ENCODE measurements around the gene GNAS.

The GNAS gene

DNA sequence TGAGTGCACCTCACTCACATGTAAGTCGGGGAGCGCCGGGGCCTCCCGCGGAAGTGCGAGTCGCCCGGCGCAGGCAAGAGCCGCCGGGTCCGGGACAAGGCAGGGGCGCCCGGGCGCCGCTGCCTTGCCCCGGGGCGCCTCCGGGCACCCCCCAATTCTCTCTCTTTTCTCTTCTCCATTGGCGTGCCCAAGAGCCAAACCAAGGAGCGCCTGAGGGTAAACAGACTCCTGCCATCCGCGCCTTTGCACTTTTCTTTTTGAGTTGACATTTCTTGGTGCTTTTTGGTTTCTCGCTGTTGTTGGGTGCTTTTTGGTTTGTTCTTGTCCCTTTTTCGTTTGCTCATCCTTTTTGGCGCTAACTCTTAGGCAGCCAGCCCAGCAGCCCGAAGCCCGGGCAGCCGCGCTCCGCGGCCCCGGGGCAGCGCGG, 36.8 kb downstream of the GNAS start:
- Histone ChIP-seq H3K27ac (ENCODE audit: insufficient read depth, low read length, poor library complexity, severe bottlenecking) (peak overlapping the region; percentile 83), H3K4me1 (ENCODE audit: control insufficient read depth, insufficient read depth, low read length, poor library complexity, severe bottlenecking) (peaks cover 15% of the 10 kb centered on the region), H3K36me3 (ENCODE audit: control insufficient read depth, insufficient read depth, low read length) (no peaks in the 10 kb centered on the region), H3K4me3 (ENCODE audit: insufficient read depth, low read depth, low read length, poor library complexity, severe bottlenecking) (peak overlapping the region; percentile 73), H3K9me3 (ENCODE audit: control insufficient read depth, low read length) (no peaks in the 10 kb centered on the region), H3K27me3 (replicated peaks; ENCODE audit: control insufficient read depth, insufficient read depth, low read length, poor library complexity, severe bottlenecking) (no peaks in the 10 kb centered on the region)
- DNase-seq = no peak

GRCh38 chr20:58889798-58890517, 37.4 kb downstream of the GNAS start:
- no peaks in the 10 kb centered on the region for H3K9me3 ChIP-seq (ENCODE audit: control insufficient read depth, low read length)
- peak overlapping the region; percentile 73 for H3K4me3 ChIP-seq (ENCODE audit: insufficient read depth, low read depth, low read length, poor library complexity, severe bottlenecking)
- DNase-seq = no peak
- H3K27me3 ChIP-seq (replicated peaks; ENCODE audit: control insufficient read depth, insufficient read depth, low read length, poor library complexity, severe bottlenecking) = no peaks in the 10 kb centered on the region
- peak overlapping the region; percentile 83 for H3K27ac ChIP-seq (ENCODE audit: insufficient read depth, low read length, poor library complexity, severe bottlenecking)
- no peaks in the 10 kb centered on the region for H3K36me3 ChIP-seq (ENCODE audit: control insufficient read depth, insufficient read depth, low read length)
- peaks cover 20% of the 10 kb centered on the region for H3K4me1 ChIP-seq (ENCODE audit: control insufficient read depth, insufficient read depth, low read length, poor library complexity, severe bottlenecking)

GRCh38 chr20:58890518-58891085, 38.1 kb downstream of the GNAS start:
- Histone ChIP-seq H3K4me3 (ENCODE audit: insufficient read depth, low read depth, low read length, poor library complexity, severe bottlenecking) (peak overlapping the region; percentile 73), H3K27ac (ENCODE audit: insufficient read depth, low read length, poor library complexity, severe bottlenecking) (peak overlapping the region; percentile 83), H3K4me1 (ENCODE audit: control insufficient read depth, insufficient read depth, low read length, poor library complexity, severe bottlenecking) (peaks cover 25% of the 10 kb centered on the region), H3K9me3 (ENCODE audit: control insufficient read depth, low read length) (no peaks in the 10 kb centered on the region), H3K27me3 (replicated peaks; ENCODE audit: control insufficient read depth, insufficient read depth, low read length, poor library complexity, severe bottlenecking) (no peaks in the 10 kb centered on the region), H3K36me3 (ENCODE audit: control insufficient read depth, insufficient read depth, low read length) (no peaks in the 10 kb centered on the region)
- DNase-seq = peak; percentile 31 to 56 (median 41)

DNA sequence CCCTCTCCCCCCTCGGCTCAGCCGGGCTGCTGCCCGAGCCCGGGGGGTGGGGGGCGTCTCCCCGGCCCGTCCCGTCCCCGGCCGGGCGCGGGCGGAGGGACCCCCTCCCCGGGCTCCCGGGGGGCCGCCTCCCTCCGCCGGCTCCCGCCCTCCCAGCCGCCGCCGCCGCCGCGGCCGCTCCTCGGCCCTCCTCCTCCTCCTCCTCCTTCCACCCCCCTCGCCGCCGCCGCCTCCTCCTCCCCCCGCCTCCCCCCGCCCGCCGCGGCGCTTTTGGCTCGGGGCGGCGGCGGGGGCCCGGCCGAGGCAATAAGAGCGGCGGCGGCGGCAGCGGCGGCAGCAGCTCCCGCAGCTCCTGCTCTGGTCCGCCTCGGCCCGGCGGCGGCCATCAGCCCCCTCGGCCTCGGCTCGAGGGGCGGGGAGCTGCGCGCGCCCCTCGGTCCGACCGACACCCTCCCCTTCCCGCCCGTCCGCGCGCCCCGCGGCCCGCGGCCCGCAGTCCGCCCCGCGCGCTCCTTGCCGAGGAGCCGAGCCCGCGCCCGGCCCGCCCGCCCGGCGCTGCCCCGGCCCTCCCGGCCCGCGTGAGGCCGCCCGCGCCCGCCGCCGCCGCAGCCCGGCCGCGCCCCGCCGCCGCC, 38.7 kb downstream of the GNAS start:
- H3K27me3 ChIP-seq (replicated peaks; ENCODE audit: control insufficient read depth, insufficient read depth, low read length, poor library complexity, severe bottlenecking) = no peaks in the 10 kb centered on the region
- H3K27ac ChIP-seq (ENCODE audit: insufficient read depth, low read length, poor library complexity, severe bottlenecking) = peak overlapping the region; percentile 90
- DNase-seq = peak; percentile 61 to 69 (median 63)
- H3K4me3 ChIP-seq (ENCODE audit: insufficient read depth, low read depth, low read length, poor library complexity, severe bottlenecking) = peak overlapping the region; percentile 73
- no peaks in the 10 kb centered on the region for H3K9me3 ChIP-seq (ENCODE audit: control insufficient read depth, low read length)
- peaks cover 29% of the 10 kb centered on the region for H3K4me1 ChIP-seq (ENCODE audit: control insufficient read depth, insufficient read depth, low read length, poor library complexity, severe bottlenecking)
- peaks cover 2% of the 10 kb centered on the region for H3K36me3 ChIP-seq (ENCODE audit: control insufficient read depth, insufficient read depth, low read length)

DNA sequence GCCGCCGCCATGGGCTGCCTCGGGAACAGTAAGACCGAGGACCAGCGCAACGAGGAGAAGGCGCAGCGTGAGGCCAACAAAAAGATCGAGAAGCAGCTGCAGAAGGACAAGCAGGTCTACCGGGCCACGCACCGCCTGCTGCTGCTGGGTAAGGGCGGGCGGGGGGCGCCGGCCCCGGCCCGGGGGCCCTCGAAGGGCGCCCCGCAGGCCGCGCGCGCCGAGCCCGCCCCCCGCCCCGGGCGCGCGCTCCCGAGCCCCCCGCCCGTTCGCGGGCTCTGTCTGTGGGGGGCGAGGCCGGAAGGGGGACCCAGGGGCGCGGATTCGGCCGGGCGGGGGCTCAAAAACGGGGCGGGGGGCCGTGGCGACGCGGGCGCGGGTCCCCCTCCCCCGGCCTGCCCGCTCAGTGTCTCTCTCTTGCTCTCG, 39.2 kb downstream of the GNAS start:
- Histone ChIP-seq H3K4me1 (ENCODE audit: control insufficient read depth, insufficient read depth, low read length, poor library complexity, severe bottlenecking) (peaks cover 29% of the 10 kb centered on the region), H3K36me3 (ENCODE audit: control insufficient read depth, insufficient read depth, low read length) (peaks cover 6% of the 10 kb centered on the region), H3K27me3 (replicated peaks; ENCODE audit: control insufficient read depth, insufficient read depth, low read length, poor library complexity, severe bottlenecking) (no peaks in the 10 kb centered on the region), H3K4me3 (ENCODE audit: insufficient read depth, low read depth, low read length, poor library complexity, severe bottlenecking) (peak overlapping the region; percentile 93), H3K27ac (ENCODE audit: insufficient read depth, low read length, poor library complexity, severe bottlenecking) (peak overlapping the region; percentile 90), H3K9me3 (ENCODE audit: control insufficient read depth, low read length) (no peaks in the 10 kb centered on the region)
- peak; percentile 10 to 27 (median 11) for DNase-seq

GRCh38 chr20:58892141-58892931, 39.8 kb downstream of the GNAS start:
- Histone ChIP-seq H3K9me3 (ENCODE audit: control insufficient read depth, low read length) (no peaks in the 10 kb centered on the region), H3K27me3 (replicated peaks; ENCODE audit: control insufficient read depth, insufficient read depth, low read length, poor library complexity, severe bottlenecking) (no peaks in the 10 kb centered on the region), H3K27ac (ENCODE audit: insufficient read depth, low read length, poor library complexity, severe bottlenecking) (peak overlapping the region; percentile 90), H3K4me1 (ENCODE audit: control insufficient read depth, insufficient read depth, low read length, poor library complexity, severe bottlenecking) (peaks cover 29% of the 10 kb centered on the region), H3K36me3 (ENCODE audit: control insufficient read depth, insufficient read depth, low read length) (peaks cover 6% of the 10 kb centered on the region), H3K4me3 (ENCODE audit: insufficient read depth, low read depth, low read length, poor library complexity, severe bottlenecking) (peak overlapping the region; percentile 93)
- DNase-seq = peak; percentile 58 to 63 (median 59)

GRCh38 chr20:58892932-58893224, 40.4 kb downstream of the GNAS start:
- Histone ChIP-seq H3K4me1 (ENCODE audit: control insufficient read depth, insufficient read depth, low read length, poor library complexity, severe bottlenecking) (peaks cover 29% of the 10 kb centered on the region), H3K27ac (ENCODE audit: insufficient read depth, low read length, poor library complexity, severe bottlenecking) (peak overlapping the region; percentile 90), H3K9me3 (ENCODE audit: control insufficient read depth, low read length) (no peaks in the 10 kb centered on the region), H3K4me3 (ENCODE audit: insufficient read depth, low read depth, low read length, poor library complexity, severe bottlenecking) (peak overlapping the region; percentile 93), H3K36me3 (ENCODE audit: control insufficient read depth, insufficient read depth, low read length) (peaks cover 6% of the 10 kb centered on the region), H3K27me3 (replicated peaks; ENCODE audit: control insufficient read depth, insufficient read depth, low read length, poor library complexity, severe bottlenecking) (no peaks in the 10 kb centered on the region)
- DNase-seq = no peak

DNA sequence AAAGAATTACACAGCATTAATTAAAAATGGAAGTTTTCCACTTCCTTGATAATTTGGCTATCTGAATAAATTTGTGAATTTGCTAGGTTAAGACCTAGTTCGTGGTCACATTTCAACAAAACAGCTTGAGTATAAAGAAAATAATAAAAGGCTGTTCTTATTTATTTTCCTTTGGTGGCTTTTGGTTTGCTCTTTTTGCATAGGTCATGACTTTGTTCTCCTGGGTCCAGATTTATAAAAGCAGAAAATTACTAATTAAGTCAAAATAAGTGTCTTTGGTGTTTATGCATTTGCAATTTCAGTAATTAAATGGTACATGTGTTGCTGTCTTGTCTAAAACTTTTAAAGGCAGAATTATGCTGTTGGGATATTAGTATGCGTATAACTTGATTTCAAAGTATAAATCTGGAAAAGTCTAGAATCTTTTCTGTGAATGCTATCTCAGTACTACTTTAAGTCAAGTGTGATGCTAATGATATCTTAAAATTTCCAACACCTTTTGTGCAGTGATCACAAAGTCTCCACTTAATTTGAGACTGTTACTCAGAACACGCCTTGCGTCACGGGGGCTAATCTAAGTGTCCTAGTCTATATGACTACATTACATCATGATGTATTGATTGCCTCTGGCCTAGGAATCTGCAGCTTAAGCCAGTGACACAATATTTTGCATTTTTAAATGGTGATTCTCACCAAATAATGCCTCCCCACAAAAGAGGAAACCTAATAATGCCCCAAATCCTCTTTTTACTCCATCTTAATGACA, 41.0 kb downstream of the GNAS start:
- Histone ChIP-seq H3K27ac (ENCODE audit: insufficient read depth, low read length, poor library complexity, severe bottlenecking) (peak overlapping the region; percentile 90), H3K36me3 (ENCODE audit: control insufficient read depth, insufficient read depth, low read length) (peaks cover 6% of the 10 kb centered on the region), H3K4me3 (ENCODE audit: insufficient read depth, low read depth, low read length, poor library complexity, severe bottlenecking) (peak overlapping the region; percentile 41), H3K4me1 (ENCODE audit: control insufficient read depth, insufficient read depth, low read length, poor library complexity, severe bottlenecking) (peaks cover 29% of the 10 kb centered on the region), H3K9me3 (ENCODE audit: control insufficient read depth, low read length) (no peaks in the 10 kb centered on the region), H3K27me3 (replicated peaks; ENCODE audit: control insufficient read depth, insufficient read depth, low read length, poor library complexity, severe bottlenecking) (no peaks in the 10 kb centered on the region)
- DNase-seq = no peak

- Histone ChIP-seq H3K9me3 (ENCODE audit: control insufficient read depth, low read length) (no peaks in the 10 kb centered on the region), H3K27ac (ENCODE audit: insufficient read depth, low read length, poor library complexity, severe bottlenecking) (peak overlapping the region; percentile 28), H3K4me3 (ENCODE audit: insufficient read depth, low read depth, low read length, poor library complexity, severe bottlenecking) (no peak overlapping the region), H3K36me3 (ENCODE audit: control insufficient read depth, insufficient read depth, low read length) (peaks cover 12% of the 10 kb centered on the region), H3K27me3 (replicated peaks; ENCODE audit: control insufficient read depth, insufficient read depth, low read length, poor library complexity, severe bottlenecking) (no peaks in the 10 kb centered on the region), H3K4me1 (ENCODE audit: control insufficient read depth, insufficient read depth, low read length, poor library complexity, severe bottlenecking) (peaks cover 29% of the 10 kb centered on the region)
- DNase-seq = no peak
These were observed 42.3 kb downstream of the GNAS start for GRCh38 chr20:58894652-58895447.
